Psoas muscle (tissue), 8 donors: ENCODE measurements around the gene SLC36A3. TPM values are rescaled to one million over a fixed set of nuclear protein-coding genes. Genes with fewer than 3 reads are reported as not detected.

Source experiments
- ATAC-seq, 4 donors: fragments of 200-7000 bp; cut with Tn5 transposase; one replicate each; pipeline ENCODE4 v1.9.1; 2020; ENCODE audit warnings: moderate library complexity in 3 of 4, mild to moderate bottlenecking in 2 of 4
- DNase-seq, 2 donors: peaks; one replicate each; pipeline ENCODE4 v3.0.0-alpha.2; 2020
- H3K27ac ChIP-seq: fragments of 200-600 bp; one replicate; pipeline ENCODE4 v1.8.0; 2022
- H3K27me3 ChIP-seq, 3 donors: fragments of 200-600 bp in 1 of 3; one replicate each; pipeline versions ENCODE4 v1.6.1 to v1.8.0; 2013 to 2022; ENCODE audit warnings: low read length in 2 of 3, mild to moderate bottlenecking in 2 of 3, moderate library complexity in 1 of 3; ENCODE audit not compliant: insufficient read depth in 3 of 3
- H3K36me3 ChIP-seq, 2 donors: fragments of 200-600 bp in 1 of 2; one replicate each; pipeline versions ENCODE4 v1.6.1 to v1.8.0; 2013 to 2022; ENCODE audit warnings: low read depth in 1 of 2, mild to moderate bottlenecking in 1 of 2, moderate library complexity in 1 of 2; ENCODE audit not compliant: insufficient read depth in 1 of 2
- H3K4me1 ChIP-seq: fragments of 200-600 bp; one replicate; pipeline ENCODE4 v1.8.0; 2022
- H3K4me3 ChIP-seq: fragments of 200-600 bp; one replicate; pipeline ENCODE4 v1.8.0; 2022; ENCODE audit warnings: mild to moderate bottlenecking
- H3K9me3 ChIP-seq: fragments of 200-600 bp; one replicate; pipeline ENCODE4 v1.8.0; 2022
- CTCF ChIP-seq: fragments of 200-600 bp; IDR thresholded peaks from one replicate; pipeline ENCODE4 v1.8.0; 2022; ENCODE audit warnings: antibody characterized with exemption
- WGBS, 3 donors: extraction: QIAGEN DNeasy Blood & Tissue Kit; methylation state at CpG; one replicate each; pipeline versions ENCODE4 v1.1.6 to v1.1.7; 2013; 5-methylcytosine and 5-hydroxymethylcytosine counted together
- intact Hi-C, 2 donors: fragments of 100-400 bp; cut with DNase I; formaldehyde crosslinking; loops; one replicate each; pipeline versions ENCODE4 v1.11.0 to v1.14.2; 2022
- polyA plus RNA-seq, 3 donors: library from polyadenylated mRNA; stranded (reverse); fragments of 200-250 nt; gene quantifications; one replicate each; pipeline ENCODE4 v1.2.3, GENCODE V29; 2013
- total RNA-seq, 4 donors: library from RNA; stranded (reverse); fragmentation: NEBNext Ultra II Directional in 2 of 4; extraction: Animal tissue kit (Norgen Biotek cat#: 25700) in 2 of 4; gene quantifications; one replicate each; pipeline versions ENCODE4 v1.2.1 to v1.2.4, GENCODE V29; 2021 to 2023
- donor health status: healthy with polysubstance abuse.
- donor health status: DM: no; HTN: no; CAD: no; lungs with moderate emphysema.
- donor health status: Bipolar disorder and iron deficiency.
- donor health status: healthy.
- donor health status: DM: yes; HTN: yes; CAD: no.
- donor health status: DM: no; HTN: no; CAD: no.
- donor health status: DM: no; HTN: no; CAD: no.
- donor health status: DM: yes; HTN: yes; CAD: no.

The SLC36A3 gene
- total and polyA plus RNA-seq, 7 donors, result not detected

GRCh38 chr5:151230048-151230680 is 73.4 kb downstream of the SLC36A3 start:
- 61 to 63% (median 62%) methylated on average over 6 of the region's 6 CpGs for WGBS, 3 donors
- no peak for ATAC-seq
- TF ChIP-seq CTCF, result no peak
- H3K9me3 ChIP-seq, result no peaks in the 10 kb centered on the region
- H3K4me1 ChIP-seq, result peaks cover 17% of the 10 kb centered on the region
- no peak for DNase-seq
- H3K27ac ChIP-seq, result no peak overlapping the region
- H3K4me3 ChIP-seq, result no peak overlapping the region
- intact Hi-C loops, result no loop called here
- no peaks in the 10 kb centered on the region for H3K27me3 ChIP-seq
- H3K36me3 ChIP-seq, result no peaks in the 10 kb centered on the region

DNA sequence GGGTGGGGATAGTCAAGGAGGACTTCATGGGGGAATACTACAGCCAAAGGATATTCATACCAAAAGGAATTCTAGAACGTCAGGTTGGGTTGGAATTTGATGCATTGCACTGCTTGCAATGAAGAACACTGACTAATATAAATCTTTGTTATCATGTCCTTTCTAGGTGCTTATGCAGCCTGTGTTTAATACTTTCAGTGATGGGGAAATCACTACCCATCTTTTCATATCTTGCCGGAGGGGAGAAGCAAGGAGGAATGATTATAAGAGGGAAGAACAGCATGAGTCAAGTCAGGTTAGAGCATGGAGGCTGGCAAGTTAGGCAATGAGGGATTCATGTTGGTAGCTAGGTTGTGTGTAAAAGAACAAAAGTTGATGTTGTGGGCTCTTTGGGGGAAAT is 74.6 kb downstream of the SLC36A3 start:
- DNase-seq, result no peak
- intact Hi-C loops, result no loop called here
- 65 to 82% (median 77%) methylated on average over 2 of the region's 2 CpGs for WGBS, 3 donors

GRCh38 chr5:151227918-151228447 is 75.6 kb downstream of the SLC36A3 start:
- Histone ChIP-seq H3K27ac (no peak overlapping the region), H3K36me3 (no peaks in the 10 kb centered on the region), H3K27me3 (no peaks in the 10 kb centered on the region), H3K4me1 (peaks cover 4% of the 10 kb centered on the region), H3K4me3 (no peak overlapping the region), H3K9me3 (no peaks in the 10 kb centered on the region)
- no peak for DNase-seq
- WGBS, 3 donors, result 55 to 71% (median 69%) methylated on average over 6 of the region's 6 CpGs
- intact Hi-C loops, result no loop called here
- ATAC-seq, result no peak
- no peak for TF ChIP-seq CTCF

More for the DNA sequence above, 74.6 kb downstream of the SLC36A3 start:
- H3K4me3 ChIP-seq, result no peak overlapping the region
- H3K9me3 ChIP-seq, result no peaks in the 10 kb centered on the region
- H3K36me3 ChIP-seq, result no peaks in the 10 kb centered on the region
- no peak for TF ChIP-seq CTCF
- no peak overlapping the region for H3K27ac ChIP-seq
- no peaks in the 10 kb centered on the region for H3K27me3 ChIP-seq
- ATAC-seq, result no peak
- peaks cover 10% of the 10 kb centered on the region for H3K4me1 ChIP-seq

Other genes starting within 250 kb of the SLC36A3 start
- 100 to 1,000 TPM; 114 to 218 (median 149) TPM for gene TNIP1, start 222.7 kb downstream of the SLC36A3 start, total RNA-seq
- gene TNIP1, start 222.7 kb downstream of the SLC36A3 start, polyA plus RNA-seq, result 100 to 1,000 TPM in 2 of 3 donors, 10 to 100 TPM in 1; 55.5 to 167 (median 106) TPM
- 100 to 1,000 TPM; 133 to 234 (median 154) TPM for gene ANXA6, start 146.0 kb downstream of the SLC36A3 start, total RNA-seq
- gene ANXA6, start 146.0 kb downstream of the SLC36A3 start, polyA plus RNA-seq, result 100 to 1,000 TPM in 2 of 3 donors, 10 to 100 TPM in 1; 81.4 to 129 (median 112) TPM
- 10 to 100 TPM; 58.8 to 96.9 (median 65.9) TPM for gene CCDC69, start 79.7 kb downstream of the SLC36A3 start, total RNA-seq
- 100 to 1,000 TPM in 1 of 3 donors, 10 to 100 TPM in 2; 27.0 to 180 (median 70.7) TPM for gene CCDC69, start 79.7 kb downstream of the SLC36A3 start, polyA plus RNA-seq
- 10 to 100 TPM in 2 of 4 donors, 1 to 10 TPM in 2; 4.0 to 12.1 (median 8.0) TPM for gene GM2A, start 50.6 kb downstream of the SLC36A3 start, total RNA-seq
- 10 to 100 TPM in 1 of 3 donors, 1 to 10 TPM in 2; 3.0 to 11.6 (median 6.9) TPM for gene GM2A, start 50.6 kb downstream of the SLC36A3 start, polyA plus RNA-seq
- gene SLC36A2, start 43.8 kb upstream of the SLC36A3 start, total RNA-seq, result 10 to 100 TPM; 13.1 to 37.4 (median 21.2) TPM
- 1 to 10 TPM; 2.7 to 8.6 (median 5.8) TPM for gene SLC36A2, start 43.8 kb upstream of the SLC36A3 start, polyA plus RNA-seq
- gene SLC36A1, start 143.8 kb upstream of the SLC36A3 start, total RNA-seq, result 10 to 100 TPM; 12.0 to 19.7 (median 15.1) TPM
- gene SLC36A1, start 143.8 kb upstream of the SLC36A3 start, polyA plus RNA-seq, result 1 to 10 TPM; 1.7 to 7.1 (median 5.9) TPM